BLaER1 treated with 17β-estradiol and CSF1 and Interleukin-3, amounts not matched to agents 10 nM and 100 nM (cell line): ENCODE results near the gene ZBTB7C.

ENCODE experiments used
- H3K27ac ChIP-seq, 11 experiments: shearing (Covaris generic); formaldehyde crosslinking; 2 replicates each; pipeline ENCODE4 v1.8.1; 2022
- H3K27me3 ChIP-seq, 11 experiments: shearing (Covaris generic); formaldehyde crosslinking; 2 replicates each; pipeline ENCODE4 v1.8.1; 2022
- H3K36me3 ChIP-seq, 11 experiments: shearing (Covaris generic); formaldehyde crosslinking; 2 replicates each; pipeline ENCODE4 v1.8.1; 2022
- H3K4me1 ChIP-seq, 10 experiments: shearing (Covaris generic); formaldehyde crosslinking; 2 replicates each; pipeline ENCODE4 v1.8.1; 2022
- H3K4me2 ChIP-seq, 11 experiments: shearing (Covaris generic); formaldehyde crosslinking; 2 replicates each; pipeline ENCODE4 v1.8.1; 2022
- H3K4me3 ChIP-seq, 10 experiments: shearing (Covaris generic); formaldehyde crosslinking; 2 replicates each; pipeline ENCODE4 v1.8.1; 2022
- H3K9ac ChIP-seq, 11 experiments: shearing (Covaris generic); formaldehyde crosslinking; 2 replicates each; pipeline ENCODE4 v1.8.1; 2022
- H3K9me3 ChIP-seq, 11 experiments: shearing (Covaris generic); formaldehyde crosslinking; replicated peaks in 1 of 11; 2 replicates each; pipeline ENCODE4 v1.8.1; 2022
- H4K20me1 ChIP-seq, 11 experiments: shearing (Covaris generic); formaldehyde crosslinking; 2 replicates each; pipeline ENCODE4 v1.8.1; 2022
- Cebpa-rat ChIP-seq, 11 experiments: shearing (Covaris generic); IDR thresholded peaks; 2 replicates each; pipeline ENCODE4 v1.8.1; 2022

ZBTB7C gene

GRCh38 chr18:48137374-48138081 is 271.7 kb downstream of the ZBTB7C start:
- H3K4me1 ChIP-seq: peaks cover 20 to 25% (median 23%) of the 10 kb centered on the region in 10 experiments
- H4K20me1 ChIP-seq: peaks cover 0 to 48% (median 11%) of the 10 kb centered on the region in 11 experiments; a peak in 12 of 22 replicates
- H3K27ac ChIP-seq: no peak overlapping the region
- H3K4me3 ChIP-seq: peak overlapping the region; percentile 50 to 71 (median 63); a peak in 17 of 20 replicates
- no peaks in the 10 kb centered on the region for H3K36me3 ChIP-seq
- H3K27me3 ChIP-seq: peaks cover 55 to 76% (median 70%) of the 10 kb centered on the region in 11 experiments
- peak overlapping the region; percentile 91 to 99 (median 93) for H3K4me2 ChIP-seq
- H3K9me3 ChIP-seq: no peaks in the 10 kb centered on the region
- H3K9ac ChIP-seq: peak overlapping the region in 5 of 11 experiments; percentile 48 to 59 (median 50); a peak in 7 of 22 replicates
- TF ChIP-seq Cebpa-rat (IDR thresholded peaks at IDR 0.05): no peak

DNA sequence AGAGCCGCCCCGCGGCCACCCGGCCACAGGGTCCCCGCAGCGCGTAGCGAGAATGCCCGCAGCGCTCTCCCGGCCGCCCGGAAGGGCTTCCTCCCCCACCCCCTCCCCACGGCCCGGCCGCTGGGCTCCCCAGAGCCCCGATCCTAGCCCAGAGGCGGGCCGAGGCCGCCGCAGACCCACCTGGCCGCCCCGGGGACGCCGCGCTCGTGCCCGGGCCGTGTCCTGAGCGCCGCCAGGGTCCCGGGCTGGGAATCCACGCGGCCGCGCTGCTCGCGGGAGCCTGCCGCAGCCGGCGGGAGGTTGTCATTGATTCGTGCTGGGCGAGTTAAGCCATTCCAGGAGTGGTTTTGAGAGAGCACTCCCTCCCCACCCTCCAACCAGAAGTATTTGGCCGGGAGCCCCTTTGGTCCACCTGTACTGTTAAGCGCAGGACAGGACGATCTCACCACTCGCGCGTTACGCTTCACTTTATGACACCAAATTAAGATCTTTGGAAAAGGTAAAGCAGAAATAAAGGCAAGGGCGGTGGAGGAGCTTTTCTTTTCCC is 272.3 kb downstream of the ZBTB7C start:
- H3K4me1 ChIP-seq: peaks cover 20 to 25% (median 23%) of the 10 kb centered on the region in 10 experiments
- no peak overlapping the region for H3K27ac ChIP-seq
- peak overlapping the region; percentile 50 to 71 (median 63) for H3K4me3 ChIP-seq
- H3K9me3 ChIP-seq: no peaks in the 10 kb centered on the region
- peaks cover 55 to 80% (median 70%) of the 10 kb centered on the region in 11 experiments for H3K27me3 ChIP-seq
- peak overlapping the region in 10 of 11 experiments; percentile 17 to 67 (median 52); a peak in 18 of 22 replicates for H3K9ac ChIP-seq
- H4K20me1 ChIP-seq: peaks cover 0 to 48% (median 11%) of the 10 kb centered on the region in 11 experiments; a peak in 12 of 22 replicates
- peak overlapping the region; percentile 91 to 99 (median 93) for H3K4me2 ChIP-seq
- H3K36me3 ChIP-seq: no peaks in the 10 kb centered on the region
- TF ChIP-seq Cebpa-rat (IDR thresholded peaks at IDR 0.05): no peak

DNA sequence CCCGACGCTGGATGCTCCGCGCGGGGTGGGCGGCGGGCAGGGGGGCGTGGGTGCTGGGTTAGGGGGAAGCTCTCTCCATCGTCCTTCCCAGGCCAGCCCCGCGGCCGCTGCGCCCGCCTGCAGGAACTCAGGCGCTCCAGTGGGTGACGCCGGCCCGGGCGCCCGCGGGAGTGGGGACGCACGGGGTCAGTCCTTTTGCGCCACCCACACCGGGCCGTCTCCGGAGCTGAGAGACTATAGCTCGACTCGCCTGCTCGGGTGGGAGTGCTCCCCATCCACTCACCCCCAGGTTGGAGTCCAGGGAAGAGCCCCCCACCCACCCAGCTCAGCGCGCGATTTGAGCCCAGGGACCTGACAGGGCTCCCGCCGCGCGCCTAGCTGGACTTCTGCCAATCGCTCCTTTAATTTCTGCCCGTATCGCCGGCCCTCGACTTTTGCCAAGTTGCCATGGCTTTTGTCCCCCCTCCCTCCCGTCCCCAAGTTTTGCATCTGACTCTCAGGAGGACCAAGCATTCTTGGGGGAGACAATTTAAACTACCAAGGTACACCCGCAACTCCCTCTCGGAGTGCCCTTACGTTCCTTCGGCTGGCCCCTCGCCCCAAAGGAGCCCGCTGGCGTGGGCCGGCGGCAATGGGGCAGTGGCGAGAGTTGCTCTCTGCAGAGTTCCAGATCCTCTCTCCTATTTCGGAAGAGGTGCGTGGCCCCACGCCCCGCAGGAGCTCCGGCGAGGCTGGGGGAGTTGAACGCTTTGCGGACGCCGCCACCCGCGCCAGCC is 272.9 kb downstream of the ZBTB7C start:
- peak overlapping the region in 10 of 11 experiments; percentile 17 to 67 (median 52); a peak in 17 of 22 replicates for H3K9ac ChIP-seq

DNA sequence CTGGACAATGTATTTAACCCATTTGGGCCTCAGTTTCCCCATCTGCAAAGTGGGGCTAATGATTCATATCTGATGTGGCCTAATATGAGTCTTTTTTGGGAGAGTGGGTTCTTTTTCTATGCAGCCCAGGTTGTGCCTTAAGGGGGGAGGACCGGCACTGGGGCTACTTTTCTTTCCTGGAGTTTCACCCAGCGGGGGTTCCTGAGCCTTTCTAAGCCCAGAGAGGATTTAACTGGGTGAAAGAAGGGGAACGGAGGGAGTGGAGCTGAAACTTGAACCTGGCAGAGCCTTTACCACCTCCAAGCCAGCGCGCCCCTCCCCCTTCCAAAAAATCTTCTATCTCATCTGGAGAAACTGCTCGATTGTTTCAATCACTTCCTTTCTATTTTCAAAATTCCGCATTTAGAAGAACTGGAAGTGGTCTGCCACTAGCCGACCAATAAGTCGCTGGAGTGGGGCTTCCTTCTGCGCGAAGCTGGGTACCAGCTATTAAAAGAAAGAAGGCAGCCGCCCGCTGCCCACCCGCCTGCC is 273.7 kb downstream of the ZBTB7C start:
- no peak overlapping the region for H3K27ac ChIP-seq
- no peak overlapping the region for H3K9ac ChIP-seq
- H3K27me3 ChIP-seq: peaks cover 55 to 80% (median 70%) of the 10 kb centered on the region in 11 experiments
- H3K9me3 ChIP-seq: no peaks in the 10 kb centered on the region
- TF ChIP-seq Cebpa-rat (IDR thresholded peaks at IDR 0.05): no peak
- H3K4me3 ChIP-seq: peak overlapping the region; percentile 50 to 71 (median 63); a peak in 17 of 20 replicates
- peak overlapping the region; percentile 91 to 99 (median 93) for H3K4me2 ChIP-seq
- no peaks in the 10 kb centered on the region for H3K36me3 ChIP-seq
- peaks cover 0 to 48% (median 11%) of the 10 kb centered on the region in 11 experiments; a peak in 12 of 22 replicates for H4K20me1 ChIP-seq
- H3K4me1 ChIP-seq: peaks cover 20 to 25% (median 23%) of the 10 kb centered on the region in 10 experiments

More for the DNA sequence above, 272.9 kb downstream of the ZBTB7C start:
- H3K36me3 ChIP-seq: no peaks in the 10 kb centered on the region
- H3K4me3 ChIP-seq: peak overlapping the region; percentile 50 to 71 (median 63)
- no peak for TF ChIP-seq Cebpa-rat (IDR thresholded peaks at IDR 0.05)
- peaks cover 55 to 80% (median 70%) of the 10 kb centered on the region in 11 experiments for H3K27me3 ChIP-seq
- no peak overlapping the region for H3K27ac ChIP-seq
- H3K9me3 ChIP-seq: no peaks in the 10 kb centered on the region
- peaks cover 20 to 25% (median 23%) of the 10 kb centered on the region in 10 experiments for H3K4me1 ChIP-seq
- H4K20me1 ChIP-seq: peaks cover 0 to 48% (median 11%) of the 10 kb centered on the region in 11 experiments; a peak in 12 of 22 replicates
- peak overlapping the region; percentile 91 to 99 (median 93) for H3K4me2 ChIP-seq

GRCh38 chr18:48134609-48135008 is 274.6 kb downstream of the ZBTB7C start:
- no peaks in the 10 kb centered on the region for H3K36me3 ChIP-seq
- H3K9ac ChIP-seq: no peak overlapping the region
- no peak overlapping the region; a peak in 1 of 22 replicates for H3K4me2 ChIP-seq
- H4K20me1 ChIP-seq: peaks cover 0 to 45% (median 11%) of the 10 kb centered on the region in 11 experiments; a peak in 12 of 22 replicates
- TF ChIP-seq Cebpa-rat (IDR thresholded peaks at IDR 0.05): no peak
- H3K27ac ChIP-seq: no peak overlapping the region
- H3K27me3 ChIP-seq: peaks cover 55 to 75% (median 67%) of the 10 kb centered on the region in 11 experiments
- H3K4me3 ChIP-seq: no peak overlapping the region
- H3K9me3 ChIP-seq: no peaks in the 10 kb centered on the region
- peaks cover 20 to 25% (median 23%) of the 10 kb centered on the region in 10 experiments for H3K4me1 ChIP-seq

GRCh38 chr18:48133671-48134251 is 275.4 kb downstream of the ZBTB7C start:
- Histone ChIP-seq H3K9ac (no peak overlapping the region), H4K20me1 (peaks cover 0 to 37% (median 11%) of the 10 kb centered on the region in 11 experiments; a peak in 12 of 22 replicates), H3K4me3 (no peak overlapping the region), H3K27me3 (peaks cover 47 to 66% (median 59%) of the 10 kb centered on the region in 11 experiments), H3K27ac (no peak overlapping the region), H3K4me2 (no peak overlapping the region), H3K9me3 (no peaks in the 10 kb centered on the region), H3K36me3 (no peaks in the 10 kb centered on the region), H3K4me1 (peaks cover 20 to 25% (median 23%) of the 10 kb centered on the region in 10 experiments)
- TF ChIP-seq Cebpa-rat (IDR thresholded peaks at IDR 0.05): no peak

- no peak overlapping the region for H3K4me2 ChIP-seq
- H3K4me3 ChIP-seq: no peak overlapping the region
- no peak overlapping the region for H3K27ac ChIP-seq
- H3K27me3 ChIP-seq: peaks cover 40 to 59% (median 51%) of the 10 kb centered on the region in 11 experiments
- H3K36me3 ChIP-seq: no peaks in the 10 kb centered on the region
- peaks cover 0 to 29% (median 11%) of the 10 kb centered on the region in 11 experiments; a peak in 12 of 22 replicates for H4K20me1 ChIP-seq
- H3K4me1 ChIP-seq: peaks cover 20 to 25% (median 23%) of the 10 kb centered on the region in 10 experiments
- no peak overlapping the region for H3K9ac ChIP-seq
- H3K9me3 ChIP-seq: no peaks in the 10 kb centered on the region
- TF ChIP-seq Cebpa-rat (IDR thresholded peaks at IDR 0.05): no peak
Observed at GRCh38 chr18:48132797-48133655, 276.2 kb downstream of the ZBTB7C start.
